Measurements from ENCODE around the gene ITGA5.

ITGA5 gene

DNA sequence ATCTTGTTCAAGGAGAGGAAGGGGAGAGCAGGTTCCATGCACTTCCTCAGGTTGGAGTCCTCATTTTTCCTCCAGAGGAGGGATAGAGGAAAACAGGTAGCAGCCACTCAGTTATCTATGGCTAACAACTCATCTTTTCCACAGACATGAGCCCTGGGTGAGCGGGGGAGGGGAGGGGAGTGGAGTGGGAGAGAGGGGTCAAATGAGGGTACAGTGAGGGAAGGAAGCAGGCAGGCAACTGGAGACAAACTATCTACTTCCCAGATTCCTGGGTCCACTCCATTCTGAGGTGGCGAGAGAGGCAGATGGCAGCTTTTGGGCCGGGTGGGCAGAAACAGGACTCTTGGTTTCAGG is 32.0 kb downstream of the ITGA5 start:
- DNase-seq: no peak

DNA sequence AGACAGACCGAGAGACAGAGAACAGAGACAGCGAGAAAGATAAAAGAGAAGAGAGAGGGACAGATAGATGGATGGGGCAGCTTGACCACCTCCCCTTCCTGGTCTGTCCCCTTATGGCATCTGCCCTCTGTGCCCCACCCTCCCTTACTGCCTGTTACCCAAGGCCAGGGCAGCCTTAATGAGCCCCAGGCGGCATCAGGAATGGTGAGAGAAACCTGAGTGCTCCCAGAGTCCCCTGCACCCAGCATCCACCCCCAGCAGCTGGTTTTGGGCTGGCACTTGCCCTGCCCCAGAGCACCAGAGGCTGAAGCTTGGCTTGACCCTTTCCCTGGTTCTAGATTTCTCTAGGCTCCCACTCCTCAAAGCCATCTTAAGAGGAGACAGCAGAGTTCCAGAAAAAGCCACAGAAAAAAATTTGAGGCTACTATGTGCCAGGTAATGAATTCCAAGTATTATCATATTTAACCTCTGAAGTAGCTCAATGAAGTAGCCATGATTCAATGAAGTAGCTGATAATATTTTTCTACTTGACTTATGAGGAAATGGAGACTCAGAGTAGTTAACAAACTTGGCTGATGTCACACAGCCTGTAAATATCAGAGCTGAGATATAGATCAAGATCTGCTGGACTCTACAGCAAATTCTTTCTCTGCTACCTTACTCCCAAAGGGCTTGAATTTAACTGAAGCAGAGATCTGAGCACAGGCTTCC is 32.5 kb downstream of the ITGA5 start:
- DNase-seq: no peak

DNA sequence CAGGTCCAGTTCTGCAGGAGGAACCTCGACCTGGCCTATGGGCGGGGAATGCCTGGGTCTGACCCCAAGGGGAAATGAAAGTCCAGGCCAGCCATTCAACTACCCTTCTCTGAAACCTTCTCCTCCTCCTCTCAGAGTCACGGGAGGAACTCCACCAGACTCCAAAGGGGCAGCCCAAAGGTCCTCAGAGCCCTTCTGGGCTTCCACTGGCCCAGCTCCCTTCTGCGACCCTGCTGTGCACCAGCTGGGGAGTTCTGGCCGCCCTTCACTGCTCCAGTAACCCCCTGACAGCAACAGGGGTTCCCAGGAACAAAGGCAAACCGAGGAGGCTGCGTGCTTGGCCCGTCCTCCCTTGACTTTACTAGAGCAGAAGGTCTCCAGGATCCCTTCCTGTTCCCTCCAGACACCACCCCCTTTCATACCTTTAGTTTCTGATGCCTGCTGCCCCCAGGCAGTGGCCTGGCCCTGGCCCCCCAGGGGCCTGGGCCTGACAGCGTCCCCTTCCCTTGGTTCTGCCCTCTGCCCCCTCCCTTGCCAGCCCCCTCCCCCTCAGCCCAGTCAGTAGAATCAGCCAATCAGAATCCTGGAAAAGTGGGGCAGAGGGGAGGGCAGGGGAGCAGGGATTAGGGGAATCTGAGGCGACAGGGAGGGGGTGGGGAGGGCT is 33.7 kb downstream of the ITGA5 start:
- no peak for DNase-seq

DNA sequence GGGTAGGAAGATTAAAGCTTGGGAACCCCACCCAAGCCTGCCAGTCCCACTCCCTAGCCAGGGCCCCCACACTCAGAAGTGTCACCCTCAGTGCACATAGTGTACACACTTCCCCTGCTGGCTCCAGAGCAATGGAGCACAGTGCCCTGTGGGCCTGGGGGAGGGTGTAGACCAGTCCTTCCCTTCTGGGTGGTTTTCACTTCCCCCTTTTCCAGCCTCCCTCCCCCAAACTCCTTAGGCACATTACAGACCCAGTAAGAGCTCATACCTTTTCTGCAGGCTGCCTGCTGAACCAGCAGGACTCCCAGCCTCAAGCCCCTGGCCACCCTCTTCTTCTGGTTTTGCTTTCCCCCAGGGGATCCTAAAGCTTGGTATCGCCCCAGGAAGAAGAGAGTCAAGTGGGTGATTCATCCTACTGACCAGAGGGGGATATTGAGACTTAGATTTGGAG is 34.5 kb downstream of the ITGA5 start, which contains the start of gene ZNF385A:
Gene ZNF385A, minus strand, starts transcription at position 143 of the 451 bp plus-strand sequence. CDS start 219 bp downstream, outside the sequence.
- DNase-seq: no peak

DNA sequence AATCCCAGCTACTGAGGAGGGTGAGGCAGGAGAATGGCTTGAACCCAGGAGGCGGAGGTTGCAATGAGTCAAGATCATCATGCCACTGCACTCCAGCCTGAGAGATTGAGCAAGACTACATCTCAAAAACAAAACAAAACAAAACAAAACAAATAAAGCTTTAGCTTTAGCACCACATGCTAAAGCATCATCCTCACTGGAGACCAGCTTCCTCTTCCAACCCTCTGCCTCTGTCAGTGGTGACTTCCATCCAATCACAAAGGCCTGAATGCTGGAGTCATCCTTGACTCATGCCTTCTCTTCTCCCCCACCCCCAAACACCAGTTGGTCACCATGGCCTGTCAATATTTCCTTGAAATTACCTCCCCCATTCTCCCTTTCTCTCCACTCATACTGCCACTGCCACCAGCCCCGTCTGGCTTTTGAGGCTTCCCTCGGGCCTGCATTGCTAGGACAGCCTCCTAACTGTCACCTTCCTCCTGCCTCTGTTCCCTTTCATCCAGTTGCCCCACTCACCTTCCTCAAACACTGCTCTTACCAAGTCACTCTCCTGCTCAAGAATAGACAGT is 35.9 kb downstream of the ITGA5 start:
- DNase-seq: no peak

DNA sequence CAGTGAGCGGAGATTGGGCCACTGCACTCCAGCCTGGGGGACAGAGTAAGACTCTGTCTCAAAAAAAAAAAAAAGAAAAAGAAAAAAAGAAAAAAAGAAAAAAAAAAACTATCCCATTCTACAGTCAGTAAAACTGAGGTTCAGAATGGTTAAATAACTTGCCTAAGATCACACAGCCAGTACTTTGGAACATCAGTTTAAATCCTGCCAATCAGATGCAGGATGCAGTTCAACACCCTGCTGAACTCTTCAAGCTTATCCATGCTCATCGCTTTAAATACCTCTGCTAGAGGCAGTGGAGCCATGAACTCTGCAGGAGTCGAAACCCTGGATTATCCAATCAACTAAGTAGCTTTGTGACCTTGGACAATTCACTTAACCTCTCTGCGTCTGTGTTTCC is 37.9 kb downstream of the ITGA5 start:
- no peak for DNase-seq

DNA sequence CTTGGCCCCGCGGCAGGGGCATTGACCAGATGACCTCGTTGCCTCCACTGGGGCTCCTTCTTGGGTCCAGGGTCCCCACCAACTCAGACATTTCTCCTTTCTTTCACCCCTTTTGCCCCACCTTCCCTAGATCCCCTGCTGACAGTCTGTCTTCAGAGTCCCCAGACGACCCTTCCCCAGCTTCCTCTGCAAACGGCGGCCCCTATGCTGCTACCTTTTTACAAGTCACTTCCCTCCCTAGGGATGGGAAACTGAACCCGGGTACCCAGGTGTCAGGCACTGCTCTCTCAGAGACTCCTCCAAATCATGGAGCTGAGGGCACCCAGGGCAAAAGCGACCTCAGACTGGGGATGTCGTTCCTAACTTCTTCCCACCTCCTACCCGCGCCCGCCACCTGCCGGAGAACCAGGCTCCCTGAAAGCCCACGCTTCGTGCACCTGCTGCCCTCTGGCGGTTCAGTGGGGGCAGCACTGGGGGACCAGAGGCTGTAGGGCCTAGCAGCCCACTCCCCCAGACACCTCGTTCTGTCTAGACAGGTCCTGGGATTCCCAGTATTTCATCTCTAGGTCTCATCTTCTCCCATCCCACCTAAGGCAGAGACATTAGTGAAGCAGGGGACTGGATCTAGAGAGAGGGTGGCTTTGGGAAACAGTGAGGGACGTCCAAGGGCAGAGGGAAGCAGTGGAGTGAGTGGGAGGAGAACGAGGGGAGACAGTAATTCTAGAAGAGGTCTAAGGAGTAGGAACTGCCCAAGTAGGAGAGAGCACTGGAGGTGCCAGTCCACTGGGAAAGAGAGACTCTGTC is 39.5 kb downstream of the ITGA5 start:
- DNase-seq: peak; percentile 58

DNA sequence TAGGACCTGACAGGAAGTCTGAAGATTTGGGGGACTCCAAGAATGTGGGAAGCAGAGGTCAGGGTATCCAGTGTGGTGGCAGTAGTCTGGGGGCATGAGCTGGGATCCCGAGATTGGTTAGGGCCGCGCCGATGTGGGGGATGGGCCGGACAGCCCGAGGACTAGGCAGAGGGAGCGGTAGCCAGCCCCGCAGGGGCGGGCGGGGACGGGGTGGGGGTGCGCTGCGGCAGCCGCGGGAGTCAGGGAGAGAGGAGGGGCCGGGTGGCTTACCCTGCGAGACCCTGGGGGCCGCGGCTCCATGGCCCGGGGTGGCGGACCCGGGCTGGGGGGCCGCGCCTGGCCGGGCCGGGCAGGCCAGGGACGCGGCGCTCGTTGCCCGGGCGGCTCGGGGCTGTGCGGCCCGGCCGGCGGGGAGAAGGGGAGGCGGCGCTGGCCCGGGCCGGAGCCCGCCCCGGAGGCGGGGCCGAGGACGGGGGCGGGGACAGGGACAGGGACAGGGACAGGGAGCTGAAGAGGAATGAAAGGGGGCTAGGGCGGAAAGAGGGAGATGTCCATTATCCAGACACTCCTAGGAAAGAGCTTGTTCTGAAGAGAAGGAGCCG is 40.2 kb downstream of the ITGA5 start:
- no peak for DNase-seq

DNA sequence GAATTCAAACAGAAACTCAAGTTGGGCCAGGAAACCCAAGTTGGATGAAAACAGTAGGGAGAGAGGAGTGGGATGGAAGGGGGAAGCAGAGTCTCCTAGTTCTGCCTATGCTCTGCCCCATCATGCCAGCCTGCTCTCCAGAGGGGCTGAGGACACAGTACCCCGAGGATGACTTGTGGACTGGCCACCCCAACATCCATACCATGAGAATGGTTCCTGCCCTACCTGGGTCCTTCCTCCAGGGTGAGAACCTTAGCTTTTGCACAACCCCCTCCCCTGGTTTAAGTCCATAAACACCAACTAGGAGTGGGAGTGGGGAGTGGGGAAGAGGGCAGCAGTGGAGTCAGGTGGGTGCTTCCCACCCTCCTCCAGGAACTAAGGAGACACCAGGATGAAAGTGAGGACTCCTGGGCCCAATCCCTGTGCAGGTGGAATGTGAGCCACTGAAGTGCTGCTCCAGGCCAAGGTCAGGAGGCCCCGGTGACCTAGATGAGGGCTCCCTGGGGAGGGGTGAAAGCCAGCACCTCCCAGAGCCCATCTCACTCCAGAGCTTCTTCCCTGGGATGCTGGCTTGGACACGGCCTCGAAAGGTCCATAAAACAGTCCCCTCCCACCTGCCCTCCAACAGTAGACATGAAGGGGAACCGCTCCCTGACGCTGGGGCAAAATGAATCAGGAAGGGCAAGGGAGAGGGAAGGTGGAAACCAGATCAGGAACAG is 41.1 kb downstream of the ITGA5 start:
- no peak for DNase-seq

DNA sequence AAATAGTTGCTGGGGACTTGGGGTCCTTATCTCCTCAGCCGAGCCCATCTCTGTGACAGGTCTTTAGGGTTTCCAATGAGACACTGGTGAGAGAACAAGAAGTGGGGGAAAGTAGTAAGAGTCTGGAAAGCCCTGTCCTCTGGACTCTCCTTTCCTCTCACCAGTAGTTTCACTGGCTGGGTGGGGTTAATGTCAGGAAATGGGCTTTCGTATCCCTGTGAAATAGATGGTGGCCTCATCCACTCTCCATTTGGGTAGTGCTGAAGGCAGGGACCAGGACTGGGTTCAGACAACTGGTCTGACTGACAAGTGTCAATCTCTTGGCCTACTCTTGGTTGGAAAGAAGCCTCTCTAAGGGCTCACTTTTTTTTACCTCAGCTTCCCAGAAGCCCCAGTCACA is 42.1 kb downstream of the ITGA5 start:
- no peak for DNase-seq

DNA sequence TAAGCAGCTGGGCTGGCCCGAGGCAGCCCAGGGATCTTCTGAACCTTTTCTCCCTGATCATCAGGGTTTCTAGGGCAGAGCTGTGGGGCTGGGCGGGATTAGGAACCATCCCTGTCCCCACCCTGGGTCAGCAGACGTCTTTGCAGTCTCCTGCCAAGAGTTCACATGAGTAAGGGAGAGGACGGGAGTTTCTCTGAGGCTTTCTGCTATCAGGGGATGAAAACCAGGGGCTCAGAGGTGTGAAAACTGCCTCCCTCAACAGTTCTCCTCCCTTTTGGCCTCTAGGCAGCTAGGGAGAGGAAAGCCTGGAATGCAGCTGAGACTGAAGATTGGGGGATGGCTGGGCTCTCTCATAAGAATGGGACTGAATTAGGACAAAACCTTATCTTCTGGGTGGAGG is 42.5 kb downstream of the ITGA5 start:
- DNase-seq: no peak

DNA sequence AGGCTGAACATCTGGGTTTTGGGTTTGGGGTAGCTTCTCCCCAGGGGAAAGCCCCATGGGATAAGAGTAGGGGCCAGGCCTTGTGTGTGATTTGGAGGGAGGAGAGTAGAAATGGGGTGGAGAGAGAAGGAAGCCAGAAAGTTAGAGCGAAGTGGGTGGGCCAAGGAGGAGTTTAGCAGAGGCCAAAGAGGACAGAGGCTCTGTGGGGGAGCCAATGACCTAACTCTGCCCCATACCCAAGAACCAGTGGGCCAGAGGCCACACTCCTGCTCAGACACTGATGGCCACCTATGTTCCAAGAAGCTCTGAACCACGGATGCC is 43.8 kb downstream of the ITGA5 start:
- no peak for DNase-seq

DNA sequence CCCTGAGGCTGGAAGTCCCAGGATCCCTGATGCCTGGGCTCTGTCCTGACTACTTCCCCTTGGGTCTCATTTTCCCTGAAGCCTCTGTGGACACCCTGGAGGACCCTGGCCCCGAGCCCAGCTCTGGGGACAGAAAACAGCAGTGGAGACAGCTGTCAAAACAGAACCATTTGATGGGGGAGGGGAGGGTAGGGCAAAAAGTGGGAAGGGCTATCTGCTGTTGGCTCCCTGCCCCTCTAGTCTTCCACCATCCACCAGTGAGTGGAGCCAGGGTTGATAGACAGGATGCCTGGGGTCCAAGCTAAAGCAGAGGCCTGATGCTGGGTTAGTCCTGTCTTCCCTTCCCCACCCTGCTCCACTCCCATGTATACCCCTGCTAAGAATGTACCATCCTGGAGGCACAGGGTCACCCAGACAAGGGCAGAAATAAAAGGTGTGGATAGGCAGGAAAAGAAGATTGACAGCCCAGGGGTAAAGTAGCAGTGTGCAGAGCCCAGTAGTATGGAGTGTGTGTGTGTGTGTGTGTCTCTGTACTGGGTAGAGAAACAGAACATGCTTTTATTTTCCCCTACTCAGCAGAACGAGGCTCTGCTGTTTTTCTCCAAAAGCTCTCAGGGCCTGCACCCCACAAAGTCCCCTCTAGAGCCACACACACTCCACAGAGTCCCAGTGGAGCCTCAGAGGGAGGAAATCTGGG is 44.4 kb downstream of the ITGA5 start:
- DNase-seq: no peak

DNA sequence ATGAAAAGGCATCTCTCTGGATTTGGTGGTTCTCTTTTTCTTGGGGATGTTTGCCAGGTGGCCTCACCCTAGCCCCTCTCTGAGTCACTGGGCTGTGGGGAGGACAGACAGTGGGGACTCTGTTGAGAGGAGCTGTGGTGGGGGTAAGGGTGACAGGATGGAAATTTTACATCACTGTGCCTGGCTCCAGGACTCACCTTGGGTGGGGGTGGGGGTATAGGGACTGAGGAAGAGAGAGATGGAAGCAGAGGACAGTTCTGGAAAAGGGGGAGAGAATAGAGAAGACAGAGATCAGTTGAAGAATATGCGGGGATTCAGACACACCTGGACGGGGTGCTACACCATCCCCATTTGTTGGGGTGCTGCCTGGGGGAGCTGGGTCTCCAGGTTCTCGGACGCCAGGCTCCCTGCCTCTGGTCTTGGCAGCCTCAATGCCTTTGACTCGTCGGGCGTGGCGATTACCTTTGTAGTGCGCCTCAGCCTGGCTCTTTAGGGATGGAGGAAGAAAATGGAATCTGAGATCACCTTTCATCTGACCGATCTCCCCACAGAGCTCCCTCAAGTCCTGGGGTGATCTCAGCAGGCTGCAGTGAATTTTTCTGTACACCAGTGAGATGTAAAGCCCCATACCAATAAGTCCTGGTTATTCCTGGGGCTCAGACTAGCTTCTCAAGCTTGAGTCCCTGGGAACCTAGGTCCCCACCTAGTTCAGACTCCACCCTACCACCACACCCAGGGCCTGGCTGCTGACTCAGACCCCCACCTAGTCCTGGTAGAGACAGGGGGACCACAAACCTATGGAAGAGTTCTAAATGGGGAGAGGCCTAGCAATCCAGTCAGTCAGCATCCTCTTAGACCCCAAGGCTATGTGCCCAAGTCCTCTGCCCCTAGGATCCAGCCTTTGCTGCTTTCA is 45.2 kb downstream of the ITGA5 start:
- DNase-seq: no peak

DNA sequence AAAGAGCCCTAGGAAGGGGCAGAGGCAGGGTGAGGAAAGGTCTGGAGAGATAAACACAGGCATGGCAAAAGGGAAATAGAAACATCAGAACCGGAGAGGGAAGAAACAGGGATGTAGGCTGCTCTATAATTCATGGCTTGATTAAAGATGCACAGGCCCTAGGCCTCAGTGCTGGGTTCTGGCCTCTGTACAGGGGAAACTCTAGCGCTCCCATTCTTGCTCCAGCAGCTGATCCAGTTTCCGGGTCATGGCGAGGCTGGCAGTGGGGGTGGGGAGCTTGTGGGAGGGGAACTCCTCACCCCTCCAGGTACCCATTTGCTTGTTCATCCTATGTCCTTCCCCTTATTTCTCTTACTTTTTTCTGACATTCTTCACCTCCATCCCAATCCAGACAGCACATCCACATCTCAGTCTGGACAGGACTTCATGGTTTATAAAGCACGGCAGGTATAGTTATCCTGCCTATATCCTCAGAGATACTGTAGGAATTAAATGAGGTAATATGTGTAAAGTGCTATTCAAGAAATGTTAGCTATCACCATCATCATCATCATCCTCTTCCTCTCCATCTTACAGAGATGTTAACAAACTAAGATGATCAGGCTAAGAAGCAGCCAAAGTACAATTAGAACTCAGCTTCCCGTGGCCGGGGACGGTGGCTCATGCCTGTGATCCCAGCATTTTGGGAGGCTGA is 46.8 kb downstream of the ITGA5 start:
- no peak for DNase-seq

DNA sequence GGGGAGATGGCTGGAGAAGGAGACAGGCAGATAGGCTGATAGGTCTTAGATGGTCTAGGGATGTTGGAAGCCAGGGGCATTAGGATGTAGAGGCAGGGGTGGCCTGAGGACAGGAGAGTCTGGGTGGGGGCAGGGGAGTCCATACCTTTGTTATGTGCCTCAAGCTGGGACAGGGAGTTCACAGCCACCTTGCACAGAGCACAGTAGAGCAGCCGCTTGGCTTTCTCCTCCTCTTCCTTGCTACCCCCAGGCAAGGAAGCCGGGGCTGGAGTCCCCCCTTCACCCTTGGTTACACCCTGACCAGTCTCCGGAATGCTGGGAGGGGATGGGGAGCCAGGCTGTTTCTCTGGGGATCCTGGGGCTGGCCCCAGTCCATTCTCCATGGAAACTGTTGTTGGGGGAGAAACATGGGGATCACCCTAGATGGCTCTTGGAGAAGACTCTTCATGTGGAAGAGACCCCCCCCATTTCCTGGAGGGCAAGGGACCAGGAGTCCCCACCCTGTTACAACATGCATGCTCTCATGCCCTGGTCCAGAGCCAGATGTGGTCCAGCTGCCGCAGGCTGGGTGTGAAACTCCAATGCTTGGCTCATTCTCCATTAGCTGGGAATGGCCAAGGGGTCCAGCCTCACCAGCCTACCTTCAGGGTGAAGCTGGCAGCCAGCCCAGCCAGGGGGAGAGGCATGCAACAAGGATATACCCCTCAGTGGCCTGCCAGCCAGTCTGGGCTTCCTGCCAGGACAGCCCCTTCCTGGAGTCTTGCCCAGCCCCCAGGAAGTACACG is 47.5 kb downstream of the ITGA5 start:
- no peak for DNase-seq

DNA sequence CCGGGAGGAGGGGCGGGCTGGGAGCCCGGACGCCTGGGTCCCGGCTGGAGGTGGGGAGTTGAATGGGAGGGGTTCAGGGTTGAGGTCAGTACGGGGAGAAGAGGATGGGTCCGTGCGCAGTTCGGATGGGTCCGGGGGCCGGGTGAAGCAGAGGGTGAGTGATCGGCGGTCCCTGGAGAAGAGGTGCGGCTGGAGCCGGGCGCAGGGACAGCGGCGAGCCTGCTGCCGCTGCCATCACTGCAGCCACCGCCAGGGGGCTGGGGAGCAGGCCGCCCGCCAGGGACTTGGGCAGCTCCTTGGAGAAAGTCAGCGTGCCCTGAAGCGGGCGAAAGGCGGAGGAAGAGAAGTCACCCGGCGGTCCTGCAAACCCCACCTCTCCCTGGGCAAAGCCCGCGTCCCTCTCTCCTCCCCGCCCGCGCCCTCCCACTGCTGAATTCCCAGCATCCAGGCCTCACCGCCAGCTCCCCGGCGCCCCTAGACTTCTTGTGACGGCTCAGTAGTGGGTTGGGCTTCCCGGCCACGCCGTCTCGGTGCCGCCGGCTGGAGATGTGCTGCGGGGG is 48.8 kb downstream of the ITGA5 start:
- DNase-seq: no peak

DNA sequence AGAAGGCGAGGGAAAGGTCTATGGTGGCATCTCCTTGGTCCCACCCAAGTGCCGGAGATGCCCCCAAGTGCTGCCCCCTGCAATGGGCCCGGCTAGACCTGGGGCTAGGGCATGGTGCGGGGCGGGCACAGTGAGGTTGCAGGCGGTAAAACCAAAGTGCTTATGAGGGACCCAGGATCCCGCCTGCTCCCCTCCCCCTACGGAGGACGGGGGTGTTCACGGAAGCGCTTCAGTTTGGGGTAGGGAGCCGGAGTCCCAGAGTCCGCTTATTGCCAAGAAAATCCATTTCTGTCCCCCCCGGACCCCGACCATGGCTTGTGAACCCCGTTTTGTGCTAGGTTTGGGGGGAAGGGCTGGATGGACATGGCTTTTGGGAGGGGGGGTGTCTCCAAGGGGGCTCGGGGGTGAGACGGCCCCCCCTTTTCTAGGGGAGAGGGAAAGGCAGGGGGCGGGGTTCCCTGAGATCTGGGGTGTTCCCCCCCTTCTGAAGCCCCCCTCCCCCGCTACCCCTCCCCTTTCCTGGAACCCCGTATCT is 49.4 kb downstream of the ITGA5 start:
- no peak for DNase-seq

Measured in activated gamma-delta T cell (primary cell).